Astrocyte (in vitro differentiated cells and primary cell): ENCODE measurements around the gene LRIT2. TPM values are rescaled to one million over a fixed set of nuclear protein-coding genes. Genes with fewer than 3 reads are reported as not detected.

Experiments used
- DNase-seq: peaks from one replicate; pipeline ENCODE4 v3.0.0-alpha.2; 2010; ENCODE audit warnings: low read depth
- FAIRE-seq: peaks from 2 replicates; lab custom pipeline; 2011; peaks lifted over from hg19 to GRCh38; lab: Jason Lieb, UNC
- H2AFZ ChIP-seq: 2 replicates; pipeline ENCODE4 v1.6.0; 2012; ENCODE audit warnings: low read depth, low read length, inconsistent platforms
- H3K27ac ChIP-seq: 2 replicates; pipeline ENCODE4 v1.5.1; 2011; ENCODE audit warnings: low read depth, low read length, inconsistent platforms
- H3K27me3 ChIP-seq: 2 replicates; pipeline ENCODE4 v1.6.0; 2011; ENCODE audit warnings: low read length, inconsistent platforms; ENCODE audit not compliant: insufficient read depth
- H3K36me3 ChIP-seq: 2 replicates; pipeline ENCODE4 v1.5.1; 2011; ENCODE audit warnings: low read length, inconsistent platforms; ENCODE audit not compliant: insufficient read depth
- H3K4me1 ChIP-seq: 2 replicates; pipeline ENCODE4 v1.5.1; 2011; ENCODE audit warnings: low read length, inconsistent platforms; ENCODE audit not compliant: insufficient read depth
- H3K4me2 ChIP-seq: 2 replicates; pipeline ENCODE4 v1.6.0; 2012; ENCODE audit warnings: low read length, inconsistent platforms
- H3K4me3 ChIP-seq: 2 replicates; pipeline ENCODE4 v1.5.1; 2011; ENCODE audit warnings: low read depth, mild to moderate bottlenecking, low read length, inconsistent platforms; ENCODE audit not compliant: insufficient read depth
- H3K79me2 ChIP-seq: 2 replicates; pipeline ENCODE4 v1.6.0; 2012; ENCODE audit warnings: mild to moderate bottlenecking, low read length, inconsistent platforms; ENCODE audit not compliant: insufficient read depth
- H3K9ac ChIP-seq: 2 replicates; pipeline ENCODE4 v1.6.0; 2012; ENCODE audit warnings: mild to moderate bottlenecking, low read length, inconsistent platforms
- H3K9me3 ChIP-seq: 2 replicates; pipeline ENCODE4 v1.5.1; 2012; ENCODE audit warnings: low read depth, mild to moderate bottlenecking, low read length, inconsistent platforms; ENCODE audit not compliant: insufficient read depth
- H4K20me1 ChIP-seq: 2 replicates; pipeline ENCODE4 v1.6.0; 2012; ENCODE audit warnings: low read length, inconsistent platforms; ENCODE audit not compliant: insufficient read depth
- H3K27ac Mint-ChIP-seq: one replicate; pipeline ENCODE4 v1.8.0; 2021; ENCODE audit warnings: mild to moderate bottlenecking, mixed read lengths; ENCODE audit not compliant: unreplicated experiment
- H3K27me3 Mint-ChIP-seq: one replicate; pipeline ENCODE4 v1.8.0; 2021; ENCODE audit warnings: low read depth, mixed read lengths; ENCODE audit not compliant: unreplicated experiment
- H3K36me3 Mint-ChIP-seq: one replicate; pipeline ENCODE4 v1.8.0; 2021; ENCODE audit warnings: low read depth, mixed read lengths; ENCODE audit not compliant: unreplicated experiment
- H3K4me1 Mint-ChIP-seq: one replicate; pipeline ENCODE4 v1.8.0; 2021; ENCODE audit warnings: low read depth, mixed read lengths; ENCODE audit not compliant: unreplicated experiment
- H3K4me3 Mint-ChIP-seq: one replicate; pipeline ENCODE4 v1.8.0; 2021; ENCODE audit warnings: mild to moderate bottlenecking, moderate library complexity, mixed read lengths; ENCODE audit not compliant: unreplicated experiment
- H3K9me3 Mint-ChIP-seq: one replicate; pipeline ENCODE4 v1.8.0; 2021; ENCODE audit warnings: mild to moderate bottlenecking, mixed read lengths; ENCODE audit not compliant: unreplicated experiment
- CTCF ChIP-seq: IDR thresholded peaks from 2 replicates; pipeline ENCODE4 v1.5.1; 2011; ENCODE audit warnings: low read depth, mild to moderate bottlenecking, inconsistent platforms, low read length, moderate library complexity; ENCODE audit not compliant: insufficient read depth
- EZH2 ChIP-seq: IDR thresholded peaks from 2 replicates; pipeline ENCODE4 v1.6.1; 2012; ENCODE audit warnings: mild to moderate bottlenecking, low read length, inconsistent platforms; ENCODE audit not compliant: insufficient read depth
- total RNA-seq: library from RNA; stranded (reverse); gene quantifications from 2 replicates; pipeline ENCODE4 v1.2.1, GENCODE V29; 2021

The LRIT2 gene
- total RNA-seq, 1 donor from 2014 or later, result not detected

GRCh38 chr10:84176836-84177474 is 48.4 kb downstream of the LRIT2 start:
- Histone ChIP-seq H3K27me3 (no peaks in the 10 kb centered on the region), H3K4me1 (no peaks in the 10 kb centered on the region), H3K36me3 (no peaks in the 10 kb centered on the region), H3K27ac (no peak overlapping the region), H3K9ac (no peak overlapping the region), H4K20me1 (no peaks in the 10 kb centered on the region), H3K79me2 (no peaks in the 10 kb centered on the region), H3K4me3 (no peak overlapping the region), H3K9me3 (no peaks in the 10 kb centered on the region), H2AFZ (no peak overlapping the region), H3K4me2 (no peak overlapping the region)
- TF ChIP-seq EZH2, result no peak
- TF ChIP-seq CTCF, result no peak
- Mint-ChIP-seq H3K36me3 (no peaks in the 10 kb centered on the region), H3K4me3 (no peak overlapping the region), H3K9me3 (no peaks in the 10 kb centered on the region), H3K4me1 (no peaks in the 10 kb centered on the region), H3K27me3 (no peaks in the 10 kb centered on the region), H3K27ac (no peak overlapping the region)
- DNase-seq (no peak), FAIRE-seq (no peak)

GRCh38 chr10:84176351-84176750 is 49.0 kb downstream of the LRIT2 start:
- Histone ChIP-seq H3K4me3 (no peak overlapping the region), H3K4me2 (no peak overlapping the region), H3K79me2 (no peaks in the 10 kb centered on the region), H3K4me1 (no peaks in the 10 kb centered on the region), H2AFZ (no peak overlapping the region), H3K27ac (no peak overlapping the region), H3K9ac (no peak overlapping the region), H3K27me3 (no peaks in the 10 kb centered on the region), H3K9me3 (no peaks in the 10 kb centered on the region), H3K36me3 (no peaks in the 10 kb centered on the region), H4K20me1 (no peaks in the 10 kb centered on the region)
- H3K36me3 Mint-ChIP-seq, result no peaks in the 10 kb centered on the region
- no peaks in the 10 kb centered on the region for H3K27me3 Mint-ChIP-seq
- TF ChIP-seq EZH2 (no peak), CTCF (no peak)
- FAIRE-seq (no peak), DNase-seq (no peak)
- H3K4me3 Mint-ChIP-seq, result no peak overlapping the region
- H3K27ac Mint-ChIP-seq, result no peak overlapping the region
- no peaks in the 10 kb centered on the region for H3K4me1 Mint-ChIP-seq
- H3K9me3 Mint-ChIP-seq, result no peaks in the 10 kb centered on the region

- no peaks in the 10 kb centered on the region for H3K9me3 Mint-ChIP-seq
Measured at GRCh38 chr10:84175436-84175835, 49.9 kb downstream of the LRIT2 start.

More at GRCh38 chr10:84175436-84175835, 49.9 kb downstream of the LRIT2 start:
- Histone ChIP-seq H4K20me1 (no peaks in the 10 kb centered on the region), H3K9me3 (no peaks in the 10 kb centered on the region), H3K36me3 (no peaks in the 10 kb centered on the region), H3K9ac (no peak overlapping the region), H3K27ac (no peak overlapping the region), H3K79me2 (no peaks in the 10 kb centered on the region), H3K4me2 (no peak overlapping the region), H3K27me3 (no peaks in the 10 kb centered on the region), H2AFZ (no peak overlapping the region), H3K4me1 (no peaks in the 10 kb centered on the region), H3K4me3 (no peak overlapping the region)
- TF ChIP-seq CTCF (no peak), EZH2 (no peak)
- FAIRE-seq, result no peak
- Mint-ChIP-seq H3K36me3 (no peaks in the 10 kb centered on the region), H3K27me3 (no peaks in the 10 kb centered on the region), H3K27ac (no peak overlapping the region), H3K4me1 (no peaks in the 10 kb centered on the region), H3K4me3 (no peak overlapping the region)
- no peak for DNase-seq
